NCI-H82 treated with DMSO at 0.1 percent for 48 hours (cell line): ENCODE measurements around the gene UBASH3A.

Experiments used
- DNase-seq: peaks from one replicate; lab custom pipeline; 2025; ENCODE audit not compliant: unreplicated experiment; lab: John Stamatoyannopoulos, UW

Gene UBASH3A

DNA sequence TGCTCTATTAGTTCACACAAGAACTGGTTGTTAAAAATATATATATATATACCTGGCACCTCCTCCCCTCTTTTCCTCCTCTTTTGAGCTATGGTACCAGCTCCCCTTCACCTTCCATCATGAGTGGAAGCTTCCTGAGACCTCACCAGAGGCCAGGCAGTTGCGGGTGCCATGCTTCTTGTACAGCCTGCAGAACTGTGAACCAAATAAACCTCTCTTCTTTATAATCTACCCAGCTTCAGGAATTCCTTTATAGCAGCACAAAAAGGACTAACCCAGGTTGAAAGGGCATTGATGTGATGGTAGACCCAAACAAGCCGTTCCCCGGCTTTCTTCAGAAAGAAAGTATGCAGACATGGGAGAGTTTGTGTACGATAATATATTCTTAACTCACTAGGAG lies 77.5 kb downstream of the UBASH3A start:
- DNase-seq, result no peak

DNA sequence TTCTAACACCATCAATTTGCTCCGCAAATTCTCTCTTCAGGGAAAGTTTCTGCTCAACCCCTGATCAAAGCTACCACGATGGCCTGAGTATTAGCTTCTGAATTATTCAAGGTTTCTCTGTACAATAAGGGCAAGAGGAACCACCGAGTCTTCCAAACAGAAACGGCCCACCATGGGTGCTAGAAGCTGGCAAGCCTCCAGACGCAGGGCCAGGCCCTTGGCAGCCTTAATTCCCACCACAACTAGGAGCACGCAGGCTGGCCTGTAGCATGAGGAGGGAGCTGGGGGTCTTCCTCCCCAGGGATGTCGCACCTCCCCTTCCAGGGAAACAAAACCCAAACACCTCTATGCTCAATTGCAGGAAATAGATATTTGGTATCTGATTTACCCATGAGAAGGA lies 81.3 kb downstream of the UBASH3A start:
- no peak for DNase-seq

DNA sequence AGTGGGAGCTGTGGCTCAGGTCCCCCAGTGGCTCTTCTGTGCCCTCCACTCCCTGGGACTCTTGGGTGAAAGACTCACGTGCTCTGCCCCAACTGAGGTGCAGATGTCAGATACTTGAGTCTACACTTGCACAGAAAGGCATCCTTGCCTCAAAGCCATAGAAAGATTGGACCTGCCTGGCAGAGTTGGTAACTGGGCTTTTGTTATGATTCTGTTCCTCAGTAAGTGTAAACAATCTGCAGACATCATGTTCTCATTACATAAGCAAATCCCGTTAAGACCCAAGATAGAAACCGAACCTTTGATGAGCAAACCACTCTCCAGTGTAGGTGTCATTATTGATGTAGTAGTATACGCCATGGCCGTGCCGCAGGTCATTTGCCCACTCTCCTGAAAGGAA lies 82.4 kb downstream of the UBASH3A start:
- no peak for DNase-seq

DNA sequence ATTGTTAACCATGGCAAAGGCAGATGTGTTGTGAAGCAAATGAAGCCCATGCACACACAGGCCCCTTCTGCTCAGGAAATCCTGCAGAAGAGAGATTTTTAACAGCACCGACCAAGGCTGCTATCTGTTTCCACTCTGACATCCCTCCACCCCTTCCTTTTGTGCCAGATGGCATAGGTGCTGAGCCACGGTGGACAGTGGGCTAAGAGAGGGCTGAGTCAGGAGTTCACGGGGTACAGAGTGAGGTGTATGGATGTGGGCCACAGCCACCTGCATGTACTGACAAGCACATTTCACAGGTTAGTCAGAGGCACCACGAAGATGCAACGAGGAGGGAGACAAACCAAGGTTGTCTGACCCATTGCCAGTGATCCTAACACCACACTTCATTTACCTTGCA lies 82.8 kb downstream of the UBASH3A start:
- no peak for DNase-seq

DNA sequence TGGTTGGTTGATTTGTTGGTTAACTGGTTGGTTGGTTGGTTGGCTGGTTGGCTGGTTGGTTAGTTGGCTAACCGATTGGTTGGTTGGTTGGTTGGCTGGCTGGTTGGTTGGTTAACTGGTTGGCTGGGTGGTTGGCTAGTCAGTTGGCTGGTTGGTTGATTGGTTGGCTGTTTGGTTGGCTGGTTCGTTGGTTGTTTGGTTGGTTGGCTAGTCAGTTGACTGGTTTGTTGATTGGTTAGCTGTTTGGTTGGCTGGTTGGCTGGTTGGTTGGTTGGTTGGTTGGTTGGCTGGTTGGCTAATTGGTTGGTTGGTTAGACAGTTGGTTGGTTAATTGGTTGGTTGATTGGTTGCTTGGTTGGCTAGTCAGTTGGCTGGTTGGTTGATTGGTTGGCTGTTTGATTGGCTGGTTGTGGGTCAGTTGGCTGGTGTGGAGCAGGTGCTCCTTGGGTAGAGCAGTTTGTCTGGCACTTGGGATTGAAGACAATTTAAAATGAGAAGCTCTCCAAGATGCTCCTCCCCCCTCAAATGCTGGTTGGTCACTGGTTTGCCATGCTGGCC lies 85.4 kb downstream of the UBASH3A start:
- DNase-seq, result no peak

DNA sequence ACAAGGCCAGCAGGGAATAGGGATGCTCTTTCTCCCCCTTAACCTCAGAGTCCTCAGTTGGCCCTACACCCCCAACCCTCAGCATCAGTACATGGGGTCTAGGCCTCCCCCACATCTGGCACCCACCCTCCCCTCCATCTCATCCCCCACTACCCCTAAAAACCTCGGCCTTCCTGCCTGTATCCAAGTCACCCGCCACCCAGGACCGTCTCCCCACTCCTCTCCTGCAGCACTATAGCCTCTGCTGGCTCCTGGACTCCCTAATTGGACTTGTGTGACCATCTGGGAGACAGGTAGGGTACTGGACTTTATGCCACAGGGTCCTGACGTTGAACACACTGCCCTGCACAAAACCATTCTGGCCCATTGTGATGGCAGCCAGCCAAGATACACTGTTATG lies 86.3 kb downstream of the UBASH3A start:
- DNase-seq, result no peak

DNA sequence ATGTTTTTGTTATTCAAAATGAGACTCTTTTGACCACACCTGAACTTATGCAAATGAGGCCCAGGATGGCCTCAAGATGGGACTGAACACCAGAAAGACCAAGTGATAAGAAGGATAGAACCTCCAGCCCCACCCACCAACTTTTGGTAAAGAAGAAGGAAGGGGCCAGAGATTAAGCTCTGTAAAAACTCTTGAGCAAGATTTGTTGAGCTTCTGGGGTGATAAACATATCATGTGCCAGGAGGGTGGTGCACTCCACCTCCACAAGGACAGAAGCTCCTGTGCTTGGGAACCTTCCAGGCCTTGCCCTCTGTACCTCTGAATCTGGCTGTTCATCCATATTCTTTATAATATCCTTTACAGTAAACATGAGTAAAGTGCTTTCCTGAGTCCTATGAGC lies 87.0 kb downstream of the UBASH3A start:
- DNase-seq, result peak; percentile 23

DNA sequence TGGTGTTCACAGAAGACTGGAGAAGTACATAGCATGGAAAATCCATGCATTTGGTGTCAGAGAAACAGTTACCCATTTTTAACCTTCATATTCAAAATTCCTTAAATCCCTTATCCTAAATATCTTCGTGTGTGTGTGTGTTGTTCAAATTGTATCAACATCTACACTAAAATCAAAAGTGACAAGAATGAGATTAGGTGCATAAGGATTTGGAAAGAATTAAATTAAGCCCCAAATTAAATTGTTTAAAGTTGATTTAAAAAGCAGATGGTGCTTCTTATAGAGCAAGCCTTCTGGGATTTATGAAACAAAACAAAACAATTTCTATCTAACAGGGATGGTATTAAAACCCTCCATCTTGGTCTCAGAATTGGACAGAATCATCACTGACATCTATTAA lies 87.6 kb downstream of the UBASH3A start:
- peak; percentile 49 for DNase-seq

DNA sequence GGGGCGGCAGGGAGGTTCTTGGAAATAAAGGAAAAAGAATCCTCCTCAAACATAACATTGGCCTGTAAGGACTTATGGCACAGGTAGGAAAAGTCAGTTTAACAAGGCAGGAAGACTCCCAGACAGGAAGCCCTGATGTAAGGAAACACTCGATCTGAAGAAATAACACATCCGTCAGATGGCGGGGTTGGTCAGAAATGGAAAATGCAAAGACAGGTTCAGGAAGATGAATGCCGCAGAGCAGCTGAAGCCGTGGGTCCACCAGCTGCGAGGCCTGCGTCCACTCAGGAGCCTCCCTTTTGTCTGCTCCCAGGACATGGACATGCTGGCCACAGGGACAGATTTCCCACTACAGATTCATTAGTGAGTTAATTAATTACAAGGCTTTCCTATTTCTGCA lies 88.5 kb downstream of the UBASH3A start:
- DNase-seq, result no peak

DNA sequence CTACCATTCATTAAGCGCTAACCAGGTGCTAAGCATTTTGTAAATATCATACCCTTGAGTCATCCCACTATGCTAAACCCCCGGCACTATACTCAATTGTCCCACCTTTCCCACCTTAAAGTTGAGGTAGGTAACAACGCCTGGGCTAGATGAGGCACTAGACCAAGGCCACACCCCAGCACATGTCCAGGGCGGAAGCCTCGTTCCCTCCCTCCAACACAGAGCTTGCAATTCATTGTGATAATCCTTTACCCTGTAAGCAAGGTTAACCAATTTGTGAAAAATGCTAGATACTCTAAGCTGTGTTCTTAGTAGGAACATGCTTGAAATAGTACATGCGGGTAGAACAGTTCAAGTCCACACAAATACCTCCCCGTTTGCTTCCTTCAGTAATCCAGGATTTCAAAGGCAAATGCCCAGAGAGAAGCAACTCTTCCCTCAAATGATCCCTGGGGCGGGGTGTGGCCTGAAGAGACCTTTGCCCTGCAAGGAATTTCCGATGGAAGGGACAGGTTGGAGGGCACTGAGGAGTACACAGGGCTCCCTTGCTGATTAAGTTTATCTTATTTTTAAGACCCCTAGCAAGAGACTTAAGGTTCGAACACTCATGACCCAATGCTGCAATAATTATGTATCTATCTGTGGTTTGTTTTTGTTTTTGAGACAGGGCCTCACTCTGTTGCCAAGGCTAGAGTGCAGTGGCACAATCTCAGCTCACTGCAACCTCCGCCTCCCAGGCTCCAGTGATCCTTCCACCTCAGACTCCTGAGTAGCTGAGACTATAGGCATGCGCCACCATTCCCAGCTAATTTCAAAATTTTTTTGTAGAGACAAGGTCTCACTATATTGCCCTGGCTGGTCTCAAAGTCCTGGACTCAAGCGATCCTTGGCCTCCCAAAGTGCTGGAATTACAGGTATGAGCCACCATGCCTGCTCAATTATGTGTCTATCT lies 89.7 kb downstream of the UBASH3A start:
- peak; percentile 34 for DNase-seq

DNA sequence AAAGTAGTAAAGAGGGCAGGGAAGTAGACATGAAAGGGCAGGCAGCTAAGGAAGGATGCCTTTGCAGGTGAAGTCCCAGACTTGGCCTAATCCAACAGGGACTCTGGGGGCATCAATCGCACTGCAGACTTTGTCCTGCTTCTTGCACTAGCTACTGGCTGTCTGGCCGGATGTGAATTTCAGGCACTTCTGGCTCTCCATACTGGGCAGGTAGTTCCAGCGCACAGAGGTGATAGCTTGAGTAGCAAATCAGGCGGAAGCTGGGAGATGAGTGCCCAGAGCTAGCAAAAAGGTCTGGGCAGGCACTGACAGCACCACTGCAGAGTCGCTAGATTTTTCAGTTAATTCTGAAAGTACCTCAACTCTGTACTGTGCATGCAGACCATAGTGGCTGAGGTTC lies 91.3 kb downstream of the UBASH3A start:
- no peak for DNase-seq

DNA sequence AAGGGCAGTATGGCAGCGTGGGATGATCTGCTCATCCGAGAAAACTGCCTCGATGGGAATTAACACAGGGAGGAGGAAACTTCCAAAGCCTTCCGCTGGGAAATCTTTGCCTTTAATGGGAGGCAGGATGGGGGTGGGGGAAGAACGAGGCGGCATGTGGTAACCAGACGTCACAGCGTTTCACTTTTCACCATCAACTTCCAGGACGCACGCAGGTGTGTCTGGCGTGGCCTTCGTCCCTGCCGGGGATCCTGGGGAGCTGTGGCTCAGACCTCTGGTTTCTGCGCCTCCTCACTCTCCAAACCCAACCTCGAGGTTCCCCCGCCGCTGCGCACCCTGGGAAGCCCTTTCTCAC lies 92.0 kb downstream of the UBASH3A start:
- DNase-seq, result no peak

DNA sequence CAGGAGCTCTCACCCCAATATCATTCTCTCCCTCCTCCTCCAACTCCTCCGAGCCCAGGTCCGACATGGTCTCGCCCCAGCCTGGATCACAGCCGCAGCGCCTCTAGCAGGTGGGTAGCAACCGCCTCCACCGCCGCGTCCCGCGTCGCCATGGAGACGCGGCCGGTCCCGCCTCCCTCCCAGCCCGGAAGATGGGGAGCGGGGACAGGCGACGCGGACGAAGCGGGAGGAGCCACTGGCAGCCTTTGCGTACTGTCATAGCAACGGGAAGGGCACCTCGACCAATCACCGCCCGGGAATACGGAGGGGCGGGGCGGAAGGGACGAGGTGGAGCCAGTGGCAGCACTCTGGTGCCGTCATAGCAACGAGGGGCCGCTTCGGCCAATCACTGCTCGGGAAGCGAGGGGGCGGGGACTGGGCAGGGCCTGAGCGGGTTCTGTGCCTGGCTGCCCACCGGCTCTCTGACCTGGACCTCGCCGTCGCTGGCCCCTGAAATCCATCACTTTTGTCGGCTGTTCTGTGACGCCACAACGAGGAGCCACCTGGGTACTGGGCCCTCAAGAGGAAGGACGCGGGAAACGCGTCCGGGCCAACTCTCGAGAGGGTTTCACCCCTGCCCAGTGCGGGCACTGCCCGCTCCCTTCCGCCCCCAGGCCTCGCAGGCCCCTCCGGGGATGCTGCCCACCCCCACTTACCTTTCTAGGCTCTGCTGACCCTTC lies 92.6 kb downstream of the UBASH3A start, which contains the start of gene RSPH1:
RSPH1 (minus strand) TSS at position 105 of the 719 bp plus-strand sequence; CDS start at position 67, 38 bp downstream.
- DNase-seq, result peak; percentile 99

DNA sequence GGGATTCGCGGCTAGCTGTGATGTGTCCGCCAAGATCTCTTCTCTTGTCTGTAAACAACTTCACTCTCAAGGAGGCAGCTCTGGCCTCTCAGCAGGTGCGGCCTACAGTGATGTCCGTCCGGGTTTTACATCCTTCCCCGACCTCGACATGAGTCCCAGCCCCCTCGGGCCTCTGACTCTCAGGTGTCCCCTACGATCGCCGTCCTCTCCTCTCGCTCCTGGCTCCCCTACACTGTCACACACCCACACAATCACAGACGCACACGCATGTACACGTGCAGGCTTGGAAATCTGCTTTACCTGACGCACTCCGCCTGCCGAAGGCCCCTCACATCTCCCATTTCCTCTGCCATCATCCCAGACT lies 93.1 kb downstream of the UBASH3A start:
- no peak for DNase-seq
